Renal pelvis (tissue), 4 donors: ENCODE data around the gene STEAP1B. TPM values are rescaled to one million over a fixed set of nuclear protein-coding genes. Genes with fewer than 3 reads are reported as not detected.

Source experiments
- DNase-seq: peaks from one replicate; pipeline ENCODE4 v3.0.0-alpha.2; 2013
- polyA plus RNA-seq, 3 donors: library from polyadenylated mRNA; unstranded; fragments of 120-200 nt; gene quantifications; one replicate each; pipeline ENCODE4 v1.2.1, GENCODE V29; 2013; ENCODE audit not compliant: insufficient read length in 3 of 3

STEAP1B gene
- polyA plus RNA-seq, 3 donors: 1.2 to 1.3 (median 1.2) TPM

GRCh38 chr7:22402250-22402649 lies 97.7 kb downstream of the STEAP1B start:
- DNase-seq: no peak

- no peak for DNase-seq
Observed at GRCh38 chr7:22400936-22401553, 98.9 kb downstream of the STEAP1B start.

DNA sequence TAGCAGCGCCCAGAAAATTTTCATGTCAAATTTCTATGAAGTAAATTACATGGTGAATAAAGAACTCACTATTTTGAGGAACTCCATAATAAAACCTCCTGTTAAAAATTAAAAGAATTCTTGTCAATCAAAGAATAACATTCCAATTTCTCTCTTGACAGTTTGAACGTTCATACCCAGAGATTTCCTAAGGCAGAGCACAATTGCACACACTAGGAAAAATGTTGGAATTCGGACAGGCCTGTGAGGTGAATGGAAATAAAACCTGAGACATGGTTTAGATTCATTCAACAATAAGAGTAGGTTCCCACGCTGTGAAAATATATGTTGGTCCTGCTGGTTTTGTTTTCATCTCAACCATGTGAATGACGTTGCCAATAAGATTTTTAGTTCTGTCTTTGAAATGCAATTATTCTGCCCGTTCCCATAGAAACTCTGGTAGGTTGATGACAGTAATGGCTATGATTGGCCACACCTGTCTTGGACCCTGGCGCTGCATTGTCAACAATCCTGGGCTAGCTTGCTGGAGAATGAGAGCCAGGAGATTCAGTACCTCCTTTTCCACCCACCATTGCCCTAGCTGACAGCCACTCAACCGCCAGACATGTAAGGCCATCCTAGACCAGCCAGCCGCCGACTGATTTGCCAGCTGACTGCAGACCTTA lies 99.7 kb downstream of the STEAP1B start:
- DNase-seq: no peak

- DNase-seq: no peak
Observed at GRCh38 chr7:22399546-22399945, 100.4 kb downstream of the STEAP1B start.

- no peak for DNase-seq
Observed at GRCh38 chr7:22399091-22399490, 100.9 kb downstream of the STEAP1B start.

- no peak for DNase-seq
Observed at GRCh38 chr7:22397981-22398380, 102.0 kb downstream of the STEAP1B start.

DNA sequence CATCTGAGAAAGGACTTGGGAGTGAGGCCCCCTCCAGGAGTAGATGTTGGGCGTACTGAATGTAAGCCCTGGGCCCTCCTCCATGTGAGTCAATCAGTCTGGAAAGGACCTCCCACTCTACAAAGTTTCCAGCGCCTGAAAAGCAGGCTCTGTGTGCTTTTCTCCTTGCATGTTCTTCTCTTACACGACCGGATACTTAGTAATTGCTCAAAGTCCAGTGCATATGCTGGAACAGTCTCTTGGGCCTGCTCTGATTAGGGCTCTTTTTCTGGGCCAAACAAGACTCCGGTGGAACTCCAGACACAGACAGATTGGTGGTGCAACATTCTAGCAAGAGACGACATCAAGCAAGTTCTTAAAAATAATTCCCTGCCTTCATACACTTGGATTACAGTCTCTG lies 104.8 kb downstream of the STEAP1B start:
- DNase-seq: no peak

- no peak for DNase-seq
Observed at GRCh38 chr7:22394739-22395138, 105.2 kb downstream of the STEAP1B start.

DNA sequence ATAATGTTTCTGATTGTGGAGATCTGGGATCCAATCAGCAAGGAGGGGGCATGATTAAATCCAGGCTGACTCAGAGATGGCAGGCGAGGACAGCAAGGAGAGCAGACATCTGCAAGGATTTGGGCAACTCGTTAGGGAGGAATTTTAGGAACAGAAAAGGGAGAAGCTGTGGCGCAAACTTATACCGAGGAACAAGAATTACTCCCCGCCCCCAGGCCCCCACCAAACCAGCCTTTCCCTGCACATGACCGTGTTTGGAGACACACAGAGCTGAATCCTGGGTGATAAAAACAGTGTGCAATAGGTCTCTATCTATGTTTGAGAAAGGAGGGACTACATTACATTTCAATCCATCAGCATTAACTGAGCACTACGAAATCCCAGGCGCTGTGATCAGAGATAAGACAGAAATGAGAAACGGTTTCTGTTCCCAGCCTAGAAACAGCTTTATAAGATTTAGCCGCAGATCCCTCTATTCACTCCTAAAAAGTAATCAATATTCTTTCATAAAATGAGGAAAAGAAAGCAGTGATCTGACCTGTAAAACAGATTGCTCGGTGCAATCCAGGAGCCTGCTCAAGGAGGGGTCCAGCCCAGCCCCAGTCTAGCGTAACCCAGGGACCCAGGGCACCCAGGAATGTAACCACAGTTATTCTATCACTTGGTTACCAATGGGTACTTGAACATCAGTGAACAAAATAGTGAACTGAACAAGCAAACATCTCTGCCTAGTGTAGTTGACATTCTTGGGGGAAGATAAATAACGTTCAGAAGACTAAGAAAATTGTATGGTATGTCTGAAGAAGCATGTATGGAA lies 105.9 kb downstream of the STEAP1B start:
- DNase-seq: no peak

- no peak for DNase-seq
Observed at GRCh38 chr7:22390516-22390915, 109.5 kb downstream of the STEAP1B start.

DNA sequence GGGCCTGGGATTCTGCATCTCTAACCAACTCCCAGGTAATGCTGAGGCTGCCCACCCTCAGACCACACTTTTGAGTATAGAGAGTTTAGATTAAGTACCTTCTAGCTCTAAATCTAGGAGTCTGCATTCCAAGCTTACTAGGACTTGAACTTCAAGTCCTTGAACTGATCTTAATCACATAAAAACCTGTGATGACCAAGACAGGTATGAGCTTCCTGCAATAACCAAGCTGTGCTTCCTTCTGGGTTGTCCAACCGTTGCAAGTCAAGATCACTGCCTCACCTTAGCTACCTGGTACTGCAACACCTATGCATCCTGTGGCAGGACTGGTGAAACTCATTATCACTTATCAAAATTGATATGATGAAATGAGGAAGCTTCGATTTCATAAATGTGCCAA lies 110.1 kb downstream of the STEAP1B start:
- no peak for DNase-seq

GRCh38 chr7:22387583-22387982 lies 112.4 kb downstream of the STEAP1B start:
- DNase-seq: peak; percentile 33

- no peak for DNase-seq
Observed at GRCh38 chr7:22386865-22387264, 113.1 kb downstream of the STEAP1B start.

DNA sequence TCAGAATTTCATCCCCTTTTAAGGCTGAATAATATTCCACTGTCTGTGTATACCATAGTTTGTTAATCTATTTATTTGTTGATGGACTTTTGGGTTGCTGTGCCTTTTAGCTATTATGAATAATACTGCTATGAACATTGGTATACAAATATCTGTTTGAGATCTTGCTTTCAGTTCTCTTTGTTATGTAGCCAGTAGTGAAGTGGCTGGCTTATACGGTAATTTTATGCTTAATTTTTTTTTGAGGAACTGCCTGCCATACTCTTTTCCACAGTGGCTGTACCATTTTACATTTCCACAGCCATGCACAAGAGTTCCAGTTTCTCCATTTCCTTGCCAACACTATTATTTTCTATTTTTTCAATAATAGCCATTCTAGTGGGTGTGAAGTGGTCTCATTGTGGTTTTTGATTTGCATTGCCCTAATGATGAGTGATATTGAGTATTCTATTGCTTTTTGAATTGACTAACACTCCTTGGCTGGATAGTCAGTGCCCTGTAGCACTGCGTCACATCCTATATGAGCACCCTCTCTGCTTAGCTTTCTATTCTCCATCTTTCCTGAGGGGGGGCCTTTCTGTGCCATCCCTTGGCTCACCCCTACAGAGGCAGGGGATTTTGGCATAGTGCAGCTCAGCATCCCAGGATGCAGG lies 113.7 kb downstream of the STEAP1B start:
- DNase-seq: no peak

GRCh38 chr7:22385326-22385725 lies 114.7 kb downstream of the STEAP1B start:
- DNase-seq: no peak

DNA sequence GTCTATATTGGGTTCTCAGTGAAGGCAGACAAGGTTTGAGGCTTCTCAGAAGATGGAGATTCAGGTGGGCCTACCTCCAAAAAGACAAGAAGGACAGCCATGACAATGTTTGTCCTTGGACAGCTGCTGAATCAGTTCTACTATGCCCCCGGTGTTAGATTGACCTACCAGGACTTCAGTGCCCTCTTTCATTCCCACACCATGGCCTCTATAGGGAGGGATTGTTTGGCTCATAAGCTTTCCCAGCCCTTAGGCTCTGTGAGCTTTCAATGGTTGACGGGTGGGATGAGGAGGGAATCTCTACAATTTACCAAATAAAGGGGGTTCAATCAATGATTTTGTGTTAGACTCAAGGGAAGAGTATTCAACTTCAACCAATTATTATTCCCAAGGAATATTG lies 119.7 kb downstream of the STEAP1B start:
- no peak for DNase-seq

DNA sequence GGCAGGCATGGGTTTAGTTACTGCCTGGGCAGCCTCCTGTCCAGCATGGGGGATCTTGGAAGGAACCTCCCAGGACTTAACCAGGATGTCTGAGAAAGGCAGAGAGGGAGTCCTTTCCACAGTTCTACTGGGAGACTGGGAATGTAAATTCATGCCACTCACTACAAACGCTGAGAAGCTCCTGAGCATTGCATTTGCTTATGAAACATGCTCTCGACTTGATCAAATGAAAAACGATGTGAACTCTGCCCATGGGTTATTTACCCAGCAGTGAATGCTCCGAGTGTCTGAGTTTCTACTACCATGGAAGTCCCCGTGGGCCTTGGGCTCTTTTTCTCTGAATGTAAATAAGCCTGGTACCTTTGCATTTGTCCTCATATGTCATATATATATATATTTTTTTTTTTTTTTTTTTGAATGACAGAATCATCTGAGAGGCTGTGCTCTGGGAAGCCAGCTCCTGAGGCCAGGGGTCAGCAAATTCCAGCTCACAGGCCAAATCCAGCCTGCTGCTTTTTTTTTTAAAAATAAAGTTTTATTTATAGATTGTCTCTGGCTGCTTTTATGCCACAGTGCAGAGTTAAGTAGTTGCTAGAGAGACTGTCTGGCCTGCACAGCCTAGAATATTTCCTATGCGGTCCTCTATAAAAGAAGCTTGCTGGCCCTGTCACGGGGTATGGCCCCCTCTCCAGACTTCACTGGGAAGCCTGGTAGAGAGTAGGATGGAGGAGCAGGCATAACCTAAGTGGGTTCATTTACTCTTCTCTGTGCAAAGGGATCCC lies 121.6 kb downstream of the STEAP1B start:
- DNase-seq: no peak

GRCh38 chr7:22377703-22378102 lies 122.3 kb downstream of the STEAP1B start:
- DNase-seq: no peak

GRCh38 chr7:22375359-22376048 lies 124.5 kb downstream of the STEAP1B start:
- no peak for DNase-seq

- DNase-seq: no peak
Observed at GRCh38 chr7:22373911-22374310, 126.1 kb downstream of the STEAP1B start.

- no peak for DNase-seq
Observed at GRCh38 chr7:22373388-22373787, 126.6 kb downstream of the STEAP1B start.
